Gastroesophageal sphincter (tissue), 4 donors: ENCODE measurements around the gene MYO1B. TPM values are rescaled to one million over a fixed set of nuclear protein-coding genes. Genes with fewer than 3 reads are reported as not detected.
A peak's percentile ranks its signal among the peaks of the same experiment; 100 is the strongest.

ENCODE experiments used
- ATAC-seq: fragments of 150-250 bp; one replicate; pipeline ENCODE4 v1.9.1; 2016; ENCODE audit warnings: mild to moderate bottlenecking, moderate library complexity
- H3K27ac ChIP-seq, 4 donors: fragments of 200-600 bp; sonication (generic) in 3 of 4; 1 replicate in 3 of 4; 2 replicates in 1 of 4; pipeline ENCODE4 v1.5.1; 2016 to 2019
- H3K27me3 ChIP-seq: fragments of 200-600 bp; sonication (generic); one replicate; pipeline ENCODE4 v1.5.1; 2019
- H3K36me3 ChIP-seq, 2 donors: fragments of 200-600 bp; sonication (generic); one replicate each; pipeline ENCODE4 v1.5.1; 2019; ENCODE audit warnings: control low read depth in 1 of 2
- H3K4me1 ChIP-seq, 3 donors: fragments of 200-600 bp; sonication (generic); 1 replicate in 2 of 3; 2 replicates in 1 of 3; pipeline ENCODE4 v1.5.1; 2016 to 2019; ENCODE audit warnings: control low read depth in 2 of 3
- H3K4me3 ChIP-seq, 2 donors: fragments of 200-600 bp; sonication (generic); one replicate each; pipeline ENCODE4 v1.5.1; 2019; ENCODE audit warnings: mild to moderate bottlenecking in 1 of 2, moderate library complexity in 1 of 2
- H3K9me3 ChIP-seq, 3 donors: fragments of 200-600 bp; sonication (generic); one replicate each; pipeline ENCODE4 v1.5.1; 2017 to 2019; ENCODE audit warnings: control low read depth in 2 of 3
- EP300 ChIP-seq: sonication (generic); formaldehyde crosslinking; IDR thresholded peaks from one replicate; pipeline ENCODE4 v1.6.1; 2017; ENCODE audit warnings: antibody characterized with exemption, mild to moderate bottlenecking
- POLR2A ChIP-seq, 2 donors: fragments of 450-650 bp; IDR thresholded peaks; one replicate each; pipeline ENCODE4 v1.6.1; 2017; ENCODE audit warnings: antibody characterized with exemption in 2 of 2, mild to moderate bottlenecking in 2 of 2, moderate library complexity in 1 of 2
- POLR2AphosphoS5 ChIP-seq: sonication (generic); formaldehyde crosslinking; IDR thresholded peaks from one replicate; pipeline ENCODE4 v1.6.1; 2017; ENCODE audit warnings: antibody characterized with exemption
- WGBS, 2 donors: methylation state at CpG; one replicate each; pipeline ENCODE4 v1.1.5; 2018; ENCODE audit warnings: low coverage in 1 of 2; 5-methylcytosine and 5-hydroxymethylcytosine counted together
- total RNA-seq, 4 donors: library from RNA; depleted of rRNA; stranded (reverse); fragments of >200 nt; gene quantifications; one replicate each; pipeline ENCODE4 v1.1.0, GENCODE V29; 2016
- TF ChIP-seq, protein P1 (sequence below), 4 experiments: fragments of 200-600 bp in 2 of 4; fragments of 450-650 bp in 2 of 4; sonication (generic) in 1 of 4; IDR thresholded peaks; one replicate each; pipeline ENCODE4 v1.5.1; 2017 to 2019; ENCODE audit warnings: antibody characterized with exemption in 4 of 4, mild to moderate bottlenecking in 2 of 4, moderate library complexity in 2 of 4

MYO1B gene
- total RNA-seq, 4 donors from 2014 or later, result 17.3 to 45.0 (median 21.0) TPM

DNA sequence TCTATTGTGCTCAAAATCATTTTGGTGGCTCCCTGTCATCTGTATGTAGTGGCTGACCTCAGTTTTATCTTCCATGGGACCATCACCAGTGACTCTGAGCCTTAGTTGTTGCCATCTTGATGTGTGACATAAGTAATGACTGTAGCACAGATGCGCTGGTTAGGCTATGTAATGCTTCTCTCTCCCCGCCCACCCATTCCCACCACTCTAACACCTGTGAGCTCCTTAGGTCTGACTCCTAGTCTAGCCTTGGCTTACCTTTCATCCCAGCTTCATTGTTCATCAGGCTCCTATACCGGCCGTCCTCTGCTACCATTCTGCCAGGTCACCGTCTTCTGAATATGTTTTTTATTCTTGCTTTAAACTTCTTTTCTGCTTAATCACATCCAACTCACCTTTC, 17.2 kb downstream of the MYO1B start:
- 78 to 81% methylated on average over 4 to 5 of the region's 5 CpGs for WGBS, 2 donors
- Histone ChIP-seq H3K27me3 (no peaks in the 10 kb centered on the region), H3K9me3 (no peaks in the 10 kb centered on the region)

DNA sequence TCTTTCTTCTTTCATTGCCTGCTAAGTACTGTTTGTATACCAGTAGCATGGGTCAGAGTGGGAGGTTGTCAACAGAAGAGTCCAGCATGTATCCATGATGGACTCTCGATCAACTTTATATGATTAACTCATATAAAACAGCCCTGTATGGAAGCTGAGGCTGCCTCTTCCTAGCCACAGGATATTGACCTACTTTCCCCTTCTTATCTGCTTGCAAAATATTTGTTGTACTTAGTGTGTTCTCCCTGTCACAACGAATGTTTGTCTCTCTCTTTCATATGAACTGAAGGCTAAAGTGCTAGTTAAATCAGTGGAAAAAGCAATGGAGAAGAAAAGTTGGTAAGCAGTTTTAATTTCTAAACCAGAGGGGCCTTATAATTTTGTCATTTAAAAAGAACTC, 17.8 kb downstream of the MYO1B start:
- no peak overlapping the region for H3K4me3 ChIP-seq
- TF ChIP-seq, protein P1, sequence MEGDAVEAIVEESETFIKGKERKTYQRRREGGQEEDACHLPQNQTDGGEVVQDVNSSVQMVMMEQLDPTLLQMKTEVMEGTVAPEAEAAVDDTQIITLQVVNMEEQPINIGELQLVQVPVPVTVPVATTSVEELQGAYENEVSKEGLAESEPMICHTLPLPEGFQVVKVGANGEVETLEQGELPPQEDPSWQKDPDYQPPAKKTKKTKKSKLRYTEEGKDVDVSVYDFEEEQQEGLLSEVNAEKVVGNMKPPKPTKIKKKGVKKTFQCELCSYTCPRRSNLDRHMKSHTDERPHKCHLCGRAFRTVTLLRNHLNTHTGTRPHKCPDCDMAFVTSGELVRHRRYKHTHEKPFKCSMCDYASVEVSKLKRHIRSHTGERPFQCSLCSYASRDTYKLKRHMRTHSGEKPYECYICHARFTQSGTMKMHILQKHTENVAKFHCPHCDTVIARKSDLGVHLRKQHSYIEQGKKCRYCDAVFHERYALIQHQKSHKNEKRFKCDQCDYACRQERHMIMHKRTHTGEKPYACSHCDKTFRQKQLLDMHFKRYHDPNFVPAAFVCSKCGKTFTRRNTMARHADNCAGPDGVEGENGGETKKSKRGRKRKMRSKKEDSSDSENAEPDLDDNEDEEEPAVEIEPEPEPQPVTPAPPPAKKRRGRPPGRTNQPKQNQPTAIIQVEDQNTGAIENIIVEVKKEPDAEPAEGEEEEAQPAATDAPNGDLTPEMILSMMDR (IDR thresholded peaks at IDR 0.05), result no peak
- TF ChIP-seq POLR2AphosphoS5 (no peak), EP300 (no peak), POLR2A (IDR thresholded peaks at IDR 0.05) (no peak)
- H3K9me3 ChIP-seq, result no peaks in the 10 kb centered on the region
- H3K27me3 ChIP-seq, result no peaks in the 10 kb centered on the region
- H3K4me1 ChIP-seq, result peaks cover 0 to 26% (median 12%) of the 10 kb centered on the region in 3 donors
- no peaks in the 10 kb centered on the region for H3K36me3 ChIP-seq
- H3K27ac ChIP-seq, result no peak overlapping the region
- ATAC-seq, result no peak
- WGBS, 2 donors, result 46 to 48% methylated on average over 2 of the region's 2 CpGs

More for the DNA sequence above, 17.2 kb downstream of the MYO1B start:
- H3K4me1 ChIP-seq, result peaks cover 0 to 26% (median 12%) of the 10 kb centered on the region in 3 donors
- TF ChIP-seq, protein P1 (IDR thresholded peaks at IDR 0.05), result no peak
- no peak for TF ChIP-seq POLR2A (IDR thresholded peaks at IDR 0.05)
- no peak for TF ChIP-seq POLR2AphosphoS5
- no peak for TF ChIP-seq EP300
- ATAC-seq, result no peak
- H3K36me3 ChIP-seq, result no peaks in the 10 kb centered on the region
- H3K27ac ChIP-seq, result no peak overlapping the region
- H3K4me3 ChIP-seq, result no peak overlapping the region

DNA sequence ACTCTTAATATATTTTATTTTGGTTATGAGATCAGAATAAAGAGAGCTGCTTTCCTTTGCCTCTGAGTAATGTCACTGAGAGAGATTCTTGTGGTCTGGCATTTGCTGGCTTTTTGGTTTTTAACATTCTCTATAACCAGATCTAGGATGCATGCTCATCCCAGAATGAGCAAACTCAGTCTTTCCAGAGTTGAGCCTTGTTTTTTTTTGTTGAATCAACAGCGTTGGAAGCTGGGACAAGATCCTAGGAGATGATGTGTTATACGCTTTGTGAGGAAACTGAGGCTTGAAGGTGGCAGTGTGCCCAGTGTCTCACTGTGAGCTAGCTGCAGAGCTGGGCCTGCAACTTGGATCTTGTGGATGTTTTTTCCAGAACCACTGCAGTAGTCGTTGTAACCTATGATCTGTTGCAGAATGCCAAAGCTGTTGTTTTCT, 19.5 kb downstream of the MYO1B start:
- no peaks in the 10 kb centered on the region for H3K9me3 ChIP-seq
- TF ChIP-seq, protein P1 (IDR thresholded peaks at IDR 0.05), result no peak
- no peak for TF ChIP-seq EP300
- no peak for TF ChIP-seq POLR2A (IDR thresholded peaks at IDR 0.05)
- TF ChIP-seq POLR2AphosphoS5, result no peak
- H3K27me3 ChIP-seq, result no peaks in the 10 kb centered on the region
- no peaks in the 10 kb centered on the region for H3K36me3 ChIP-seq
- no peak for ATAC-seq
- peaks cover 0 to 26% (median 12%) of the 10 kb centered on the region in 3 donors for H3K4me1 ChIP-seq
- H3K27ac ChIP-seq, result peak overlapping the region in 2 of 4 donors; percentile 45 to 61
- WGBS, 2 donors, result 46 to 67% methylated on average over 2 to 3 of the region's 3 CpGs
- H3K4me3 ChIP-seq, result no peak overlapping the region

DNA sequence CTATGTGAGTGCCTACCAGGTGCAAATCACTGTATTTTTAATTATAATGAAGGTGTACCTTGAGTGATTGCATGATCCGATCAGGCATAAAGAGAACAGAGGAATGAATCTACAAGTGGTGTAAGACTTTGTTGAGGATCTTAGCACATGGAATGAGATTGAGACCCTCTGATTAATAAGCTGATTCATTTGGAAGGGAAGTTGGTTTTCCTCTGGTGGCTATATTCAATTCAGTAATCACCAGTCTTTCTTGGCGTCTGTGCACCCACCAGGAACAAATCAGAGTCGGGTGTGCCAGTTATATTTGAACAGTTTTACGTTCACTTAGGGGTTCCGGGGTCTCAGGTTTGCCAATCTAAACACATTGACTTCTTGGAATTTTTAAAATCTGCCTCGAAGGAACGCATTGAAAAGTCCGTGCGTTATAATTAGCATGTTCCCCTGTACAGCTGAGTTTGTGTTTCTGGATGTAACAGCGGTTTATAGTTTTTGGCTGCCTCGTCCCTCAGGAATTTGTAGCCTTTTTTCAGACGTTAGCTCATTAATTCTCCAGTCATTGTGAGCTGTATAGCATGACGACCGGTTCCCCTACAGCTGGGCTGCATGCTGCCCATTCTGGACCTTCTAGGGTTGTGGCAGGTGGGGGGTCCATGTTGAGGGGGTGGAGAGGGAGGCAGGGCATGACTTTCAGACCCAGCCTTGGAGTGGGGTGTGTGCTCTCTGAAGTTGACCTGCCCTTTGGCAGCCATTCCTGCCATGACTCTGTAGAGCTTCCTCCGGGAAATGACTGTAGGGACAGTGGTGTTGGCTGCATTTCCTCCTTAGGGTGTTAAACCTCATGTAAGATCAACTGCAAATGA, 20.3 kb downstream of the MYO1B start:
- H3K27ac ChIP-seq, result peak overlapping the region in 2 of 4 donors; percentile 45 to 61
- ATAC-seq, result peak; percentile 42
- WGBS, 2 donors, result 13 to 26% methylated on average over 12 of the region's 15 CpGs
- H3K4me1 ChIP-seq, result peaks cover 0 to 29% (median 12%) of the 10 kb centered on the region in 3 donors
- TF ChIP-seq POLR2AphosphoS5 (peak; percentile 15), EP300 (no peak)
- no peaks in the 10 kb centered on the region for H3K36me3 ChIP-seq
- no peaks in the 10 kb centered on the region for H3K9me3 ChIP-seq
- H3K4me3 ChIP-seq, result peak overlapping the region in 1 of 2 donors; percentile 11
- no peaks in the 10 kb centered on the region for H3K27me3 ChIP-seq

DNA sequence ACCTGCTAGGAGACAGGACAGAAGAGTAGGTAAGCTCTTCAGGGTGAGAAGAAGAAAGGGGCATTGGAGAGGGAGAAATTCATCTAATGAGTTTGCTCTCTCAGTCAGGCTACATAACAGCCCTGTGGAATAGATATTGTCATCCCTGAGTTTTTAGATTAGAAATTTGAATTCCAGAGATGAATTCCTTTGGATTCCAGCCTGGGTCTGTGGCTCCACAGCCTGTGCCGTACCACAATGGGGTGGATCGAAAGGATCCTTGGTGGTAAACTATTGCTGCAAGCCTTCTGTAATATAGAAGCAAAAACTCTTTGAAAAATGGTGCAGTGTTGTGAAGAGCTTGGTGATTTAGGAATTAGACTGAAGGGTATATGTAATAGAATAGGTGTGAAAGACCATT, 21.0 kb downstream of the MYO1B start:
- Histone ChIP-seq H3K36me3 (no peaks in the 10 kb centered on the region), H3K27ac (peak overlapping the region in 2 of 4 donors; percentile 45 to 61), H3K4me3 (no peak overlapping the region), H3K27me3 (no peaks in the 10 kb centered on the region), H3K4me1 (peaks cover 0 to 35% (median 12%) of the 10 kb centered on the region in 3 donors), H3K9me3 (no peaks in the 10 kb centered on the region)
- WGBS, 2 donors, result 75 to 80% methylated on average over 2 of the region's 2 CpGs
- TF ChIP-seq, protein P1 (IDR thresholded peaks at IDR 0.05), result no peak
- TF ChIP-seq POLR2A (IDR thresholded peaks at IDR 0.05) (no peak), EP300 (no peak), POLR2AphosphoS5 (no peak)
- no peak for ATAC-seq
